ENCODE results near the gene APBA3. TPM values are rescaled to one million over a fixed set of nuclear protein-coding genes. Genes with fewer than 3 reads are reported as not detected.

APBA3 gene
- polyA plus RNA-seq, 4 donors = 13.1 to 20.8 (median 16.5) TPM

- Histone ChIP-seq H3K4me3 (ENCODE audit: low read depth in 1 of 3, low read length in 3 of 3) (peak overlapping the region in 2 of 3 donors; percentile 12 to 74), H3K27me3 (ENCODE audit: control insufficient read depth in 3 of 3, insufficient read depth in 3 of 3, low read length in 3 of 3) (peaks cover 0 to 5% (median 3%) of the 10 kb centered on the region in 3 donors), H3K4me1 (ENCODE audit: control insufficient read depth in 3 of 3, insufficient read depth in 2 of 3, low read depth in 1 of 3, low read length in 2 of 3) (peaks cover 0 to 21% (median 0%) of the 10 kb centered on the region in 3 donors), H3K36me3 (ENCODE audit: control insufficient read depth in 3 of 3, insufficient read depth in 2 of 3, low read depth in 1 of 3, low read length in 3 of 3) (peaks cover 0 to 16% (median 0%) of the 10 kb centered on the region in 3 donors), H3K27ac (ENCODE audit: low read depth in 1 of 3, low read length in 2 of 3) (peak overlapping the region; percentile 84 to 95 (median 90)), H3K9me3 (ENCODE audit: control insufficient read depth in 2 of 2, insufficient read depth in 1 of 2, low read depth in 1 of 2, low read length in 1 of 2) (no peaks in the 10 kb centered on the region)
- DNase-seq (peak; percentile 96 to 99), FAIRE-seq (no peak)
- 7 to 21% (median 14%) methylated on average over 9 of the region's 9 CpGs for WGBS, 3 donors
Measured at GRCh38 chr19:3720349-3720917, 41.1 kb downstream of the APBA3 start.

DNA sequence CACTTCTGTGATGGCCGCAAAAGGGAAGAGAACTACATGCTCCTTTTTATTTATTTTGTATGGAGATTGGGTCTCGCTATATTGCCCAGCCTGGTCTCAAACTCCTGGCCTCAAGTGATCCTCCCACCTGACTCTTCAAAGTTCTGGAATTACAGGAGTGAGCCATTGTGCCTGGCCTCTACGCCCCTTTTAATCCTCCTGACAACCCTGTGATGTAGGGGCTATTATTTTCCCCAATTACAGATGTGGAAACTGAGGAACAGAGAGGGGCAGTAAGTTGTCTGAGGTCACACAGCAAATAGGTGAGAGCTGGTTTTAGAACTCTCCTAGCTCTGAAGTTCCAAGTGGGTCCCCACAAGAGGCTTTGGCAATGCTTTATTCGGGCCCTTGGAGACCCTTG lies 41.6 kb downstream of the APBA3 start:
- peaks cover 0 to 19% (median 0%) of the 10 kb centered on the region in 3 donors for H3K36me3 ChIP-seq (ENCODE audit: control insufficient read depth in 3 of 3, insufficient read depth in 2 of 3, low read depth in 1 of 3, low read length in 3 of 3)
- no peaks in the 10 kb centered on the region for H3K9me3 ChIP-seq (ENCODE audit: control insufficient read depth in 2 of 2, insufficient read depth in 1 of 2, low read depth in 1 of 2, low read length in 1 of 2)
- FAIRE-seq (no peak), DNase-seq (no peak)
- peaks cover 0 to 21% (median 0%) of the 10 kb centered on the region in 3 donors for H3K4me1 ChIP-seq (ENCODE audit: control insufficient read depth in 3 of 3, insufficient read depth in 2 of 3, low read depth in 1 of 3, low read length in 2 of 3)
- peaks cover 0 to 5% (median 3%) of the 10 kb centered on the region in 3 donors for H3K27me3 ChIP-seq (ENCODE audit: control insufficient read depth in 3 of 3, insufficient read depth in 3 of 3, low read length in 3 of 3)
- H3K27ac ChIP-seq (ENCODE audit: low read depth in 1 of 3, low read length in 2 of 3) = peak overlapping the region; percentile 78 to 95 (median 90)
- 79 to 93% (median 90%) methylated on average over 4 of the region's 4 CpGs for WGBS, 3 donors
- peak overlapping the region in 1 of 3 donors; percentile 12 for H3K4me3 ChIP-seq (ENCODE audit: low read depth in 1 of 3, low read length in 3 of 3)

DNA sequence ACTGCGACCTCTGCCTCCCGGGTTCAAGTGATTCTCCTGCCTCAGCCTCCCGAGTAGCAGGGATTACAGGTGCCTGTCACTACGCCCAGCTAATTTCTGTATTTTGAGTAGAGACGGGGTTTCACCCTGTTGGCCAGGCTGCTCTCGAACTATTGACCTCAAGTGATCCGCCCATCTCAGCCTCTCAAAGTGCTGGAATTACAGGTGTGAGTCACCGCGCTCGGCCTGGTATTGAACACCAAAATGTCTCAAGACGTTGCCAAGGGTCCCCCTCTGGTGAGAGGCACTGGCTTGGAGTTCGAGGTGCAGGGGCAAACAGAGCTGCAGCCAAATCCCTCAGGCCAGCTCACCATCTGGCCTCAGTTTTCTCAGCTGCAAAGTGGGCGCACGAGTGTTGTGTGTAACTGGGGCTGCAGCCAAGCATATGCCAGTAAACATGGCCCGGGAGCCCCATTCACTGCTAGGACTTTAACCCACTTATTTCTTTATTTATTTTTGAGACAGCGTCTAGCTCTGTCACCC lies 45.3 kb downstream of the APBA3 start:
- no peak for FAIRE-seq
- H3K27ac ChIP-seq (ENCODE audit: low read depth in 1 of 3, low read length in 2 of 3) = peak overlapping the region in 1 of 3 donors; percentile 67
- DNase-seq = peak in 1 of 2 donors; percentile 74

GRCh38 chr19:3712663-3713611 lies 48.6 kb downstream of the APBA3 start:
- peak overlapping the region in 1 of 3 donors; percentile 33 for H3K4me3 ChIP-seq (ENCODE audit: low read depth in 1 of 3, low read length in 3 of 3)
- no peak for FAIRE-seq

More for the DNA sequence above, 45.3 kb downstream of the APBA3 start:
- H3K36me3 ChIP-seq (ENCODE audit: control insufficient read depth in 3 of 3, insufficient read depth in 2 of 3, low read depth in 1 of 3, low read length in 3 of 3) = peaks cover 0 to 33% (median 0%) of the 10 kb centered on the region in 3 donors
- WGBS, 3 donors = 51 to 78% (median 60%) methylated on average over 16 of the region's 16 CpGs
- H3K4me1 ChIP-seq (ENCODE audit: control insufficient read depth in 3 of 3, insufficient read depth in 2 of 3, low read depth in 1 of 3, low read length in 2 of 3) = peaks cover 0 to 33% (median 6%) of the 10 kb centered on the region in 3 donors
- no peaks in the 10 kb centered on the region for H3K27me3 ChIP-seq (ENCODE audit: control insufficient read depth in 3 of 3, insufficient read depth in 3 of 3, low read length in 3 of 3)
- H3K4me3 ChIP-seq (ENCODE audit: low read depth in 1 of 3, low read length in 3 of 3) = no peak overlapping the region
- H3K9me3 ChIP-seq (ENCODE audit: control insufficient read depth in 2 of 2, insufficient read depth in 1 of 2, low read depth in 1 of 2, low read length in 1 of 2) = no peaks in the 10 kb centered on the region

GRCh38 chr19:3710265-3710812 lies 51.2 kb downstream of the APBA3 start:
- 13 to 31% (median 14%) methylated on average over 20 of the region's 20 CpGs for WGBS, 3 donors
- Histone ChIP-seq H3K4me3 (ENCODE audit: low read depth in 1 of 3, low read length in 3 of 3) (peak overlapping the region in 2 of 3 donors; percentile 63 to 71), H3K4me1 (ENCODE audit: control insufficient read depth in 3 of 3, insufficient read depth in 2 of 3, low read depth in 1 of 3, low read length in 2 of 3) (peaks cover 0 to 33% (median 6%) of the 10 kb centered on the region in 3 donors), H3K27ac (ENCODE audit: low read depth in 1 of 3, low read length in 2 of 3) (peak overlapping the region; percentile 93 to 96 (median 94)), H3K36me3 (ENCODE audit: control insufficient read depth in 3 of 3, insufficient read depth in 2 of 3, low read depth in 1 of 3, low read length in 3 of 3) (peaks cover 0 to 17% (median 0%) of the 10 kb centered on the region in 3 donors), H3K27me3 (ENCODE audit: control insufficient read depth in 3 of 3, insufficient read depth in 3 of 3, low read length in 3 of 3) (peaks cover 0 to 1% (median 0%) of the 10 kb centered on the region in 3 donors), H3K9me3 (ENCODE audit: control insufficient read depth in 2 of 2, insufficient read depth in 1 of 2, low read depth in 1 of 2, low read length in 1 of 2) (no peaks in the 10 kb centered on the region)
- FAIRE-seq (no peak), DNase-seq (peak; percentile 97 to 100)

More at GRCh38 chr19:3712663-3713611, 48.6 kb downstream of the APBA3 start:
- WGBS, 3 donors = 23 to 38% (median 31%) methylated on average over 23 of the region's 23 CpGs
- DNase-seq = peak; percentile 79 to 92
- H3K36me3 ChIP-seq (ENCODE audit: control insufficient read depth in 3 of 3, insufficient read depth in 2 of 3, low read depth in 1 of 3, low read length in 3 of 3) = peaks cover 0 to 31% (median 0%) of the 10 kb centered on the region in 3 donors
- peaks cover 0 to 29% (median 6%) of the 10 kb centered on the region in 3 donors for H3K4me1 ChIP-seq (ENCODE audit: control insufficient read depth in 3 of 3, insufficient read depth in 2 of 3, low read depth in 1 of 3, low read length in 2 of 3)
- H3K27me3 ChIP-seq (ENCODE audit: control insufficient read depth in 3 of 3, insufficient read depth in 3 of 3, low read length in 3 of 3) = peaks cover 0 to 1% (median 0%) of the 10 kb centered on the region in 3 donors
- peak overlapping the region; percentile 79 to 86 (median 81) for H3K27ac ChIP-seq (ENCODE audit: low read depth in 1 of 3, low read length in 2 of 3)
- H3K9me3 ChIP-seq (ENCODE audit: control insufficient read depth in 2 of 2, insufficient read depth in 1 of 2, low read depth in 1 of 2, low read length in 1 of 2) = no peaks in the 10 kb centered on the region

DNA sequence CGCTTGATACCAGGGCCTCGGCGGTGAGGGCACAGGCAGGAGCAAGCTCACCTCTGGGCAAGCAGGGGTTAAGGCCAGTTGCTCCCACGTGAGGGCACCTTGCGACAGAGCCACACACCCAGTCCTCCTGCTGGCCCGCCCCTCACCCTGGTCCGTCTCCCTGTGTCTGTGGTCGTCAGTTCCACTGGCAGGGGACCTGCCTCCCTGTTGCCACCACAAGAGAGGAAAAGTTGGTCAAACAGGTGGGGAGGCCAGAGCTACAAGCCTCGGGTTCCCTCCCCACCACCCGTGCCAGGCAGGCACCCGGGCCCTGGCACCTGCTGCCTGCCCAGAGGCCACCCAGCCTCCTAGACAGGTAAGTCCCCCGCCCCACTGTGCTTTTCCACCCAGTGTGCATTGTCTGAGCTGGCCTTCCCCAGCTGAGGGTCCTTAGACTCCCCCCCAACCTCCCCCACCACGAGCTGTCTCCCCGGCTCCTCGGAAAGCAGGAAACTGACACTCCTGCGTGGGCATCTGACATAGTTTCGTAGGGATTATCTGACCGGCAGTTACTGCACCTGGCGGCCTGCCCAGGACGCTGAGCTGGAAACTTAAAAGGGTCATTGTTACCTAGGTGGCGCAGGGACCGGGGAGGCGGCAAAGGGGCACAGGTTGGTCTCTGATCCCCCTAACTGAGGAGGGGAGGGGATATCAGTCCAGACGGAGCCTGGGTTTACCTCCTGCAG lies 53.1 kb downstream of the APBA3 start, which contains the start of gene TJP3:
Gene TJP3, plus strand, starts transcription at position 178 of the 725 bp plus-strand sequence. CDS start 20,049 bp downstream, outside the sequence.
- H3K27ac ChIP-seq (ENCODE audit: low read depth in 1 of 3, low read length in 2 of 3) = peak within 1 kb of the TSS; percentile 93 to 96 (median 94)
- FAIRE-seq = no peak
- WGBS, 3 donors = 9 to 23% (median 23%) methylated on average over 23 to 24 of the region's 24 CpGs

GRCh38 chr19:3707868-3708206 lies 53.7 kb downstream of the APBA3 start:
- DNase-seq = no peak
- Histone ChIP-seq H3K27me3 (ENCODE audit: control insufficient read depth in 3 of 3, insufficient read depth in 3 of 3, low read length in 3 of 3) (peaks cover 0 to 1% (median 0%) of the 10 kb centered on the region in 3 donors), H3K4me1 (ENCODE audit: control insufficient read depth in 3 of 3, insufficient read depth in 2 of 3, low read depth in 1 of 3, low read length in 2 of 3) (peaks cover 0 to 27% (median 6%) of the 10 kb centered on the region in 3 donors), H3K27ac (ENCODE audit: low read depth in 1 of 3, low read length in 2 of 3) (peak overlapping the region; percentile 93 to 96 (median 94)), H3K36me3 (ENCODE audit: control insufficient read depth in 3 of 3, insufficient read depth in 2 of 3, low read depth in 1 of 3, low read length in 3 of 3) (peaks cover 0 to 9% (median 0%) of the 10 kb centered on the region in 3 donors), H3K4me3 (ENCODE audit: low read depth in 1 of 3, low read length in 3 of 3) (peak overlapping the region in 2 of 3 donors; percentile 63 to 71), H3K9me3 (ENCODE audit: control insufficient read depth in 2 of 2, insufficient read depth in 1 of 2, low read depth in 1 of 2, low read length in 1 of 2) (no peaks in the 10 kb centered on the region)
- WGBS, 3 donors = 22 to 70% (median 48%) methylated on average over 12 of the region's 12 CpGs
- FAIRE-seq = no peak

More for the DNA sequence above, 53.1 kb downstream of the APBA3 start, which contains the start of gene TJP3:
- H3K36me3 ChIP-seq (ENCODE audit: control insufficient read depth in 3 of 3, insufficient read depth in 2 of 3, low read depth in 1 of 3, low read length in 3 of 3) = peaks cover 0 to 9% (median 0%) of the 10 kb centered on the region in 3 donors
- peak; percentile 90 to 91 for DNase-seq
- peak within 1 kb of the TSS; percentile 63 to 71 (median 67) for H3K4me3 ChIP-seq (ENCODE audit: low read depth in 1 of 3, low read length in 3 of 3)
- H3K4me1 ChIP-seq (ENCODE audit: control insufficient read depth in 3 of 3, insufficient read depth in 2 of 3, low read depth in 1 of 3, low read length in 2 of 3) = peaks cover 0 to 32% (median 6%) of the 10 kb centered on the region in 3 donors
- peaks cover 0 to 1% (median 0%) of the 10 kb centered on the region in 3 donors for H3K27me3 ChIP-seq (ENCODE audit: control insufficient read depth in 3 of 3, insufficient read depth in 3 of 3, low read length in 3 of 3)
- no peaks in the 10 kb centered on the region for H3K9me3 ChIP-seq (ENCODE audit: control insufficient read depth in 2 of 2, insufficient read depth in 1 of 2, low read depth in 1 of 2, low read length in 1 of 2)
